HG03565 (cell line): ENCODE results near the gene SYT2.
"Not testable (repeated sequence)": the region's sequence is repeated elsewhere in the genome, so short reads cannot be mapped to it uniquely, and the experiment has no call there.

Experiments
- ATAC-seq: cut with Tn5 transposase; IDR thresholded peaks from one replicate; pipeline ENCODE4 v1.9.1; 2021; ENCODE audit warnings: mild to moderate bottlenecking, moderate library complexity; ENCODE audit not compliant: unreplicated experiment

Gene SYT2

DNA sequence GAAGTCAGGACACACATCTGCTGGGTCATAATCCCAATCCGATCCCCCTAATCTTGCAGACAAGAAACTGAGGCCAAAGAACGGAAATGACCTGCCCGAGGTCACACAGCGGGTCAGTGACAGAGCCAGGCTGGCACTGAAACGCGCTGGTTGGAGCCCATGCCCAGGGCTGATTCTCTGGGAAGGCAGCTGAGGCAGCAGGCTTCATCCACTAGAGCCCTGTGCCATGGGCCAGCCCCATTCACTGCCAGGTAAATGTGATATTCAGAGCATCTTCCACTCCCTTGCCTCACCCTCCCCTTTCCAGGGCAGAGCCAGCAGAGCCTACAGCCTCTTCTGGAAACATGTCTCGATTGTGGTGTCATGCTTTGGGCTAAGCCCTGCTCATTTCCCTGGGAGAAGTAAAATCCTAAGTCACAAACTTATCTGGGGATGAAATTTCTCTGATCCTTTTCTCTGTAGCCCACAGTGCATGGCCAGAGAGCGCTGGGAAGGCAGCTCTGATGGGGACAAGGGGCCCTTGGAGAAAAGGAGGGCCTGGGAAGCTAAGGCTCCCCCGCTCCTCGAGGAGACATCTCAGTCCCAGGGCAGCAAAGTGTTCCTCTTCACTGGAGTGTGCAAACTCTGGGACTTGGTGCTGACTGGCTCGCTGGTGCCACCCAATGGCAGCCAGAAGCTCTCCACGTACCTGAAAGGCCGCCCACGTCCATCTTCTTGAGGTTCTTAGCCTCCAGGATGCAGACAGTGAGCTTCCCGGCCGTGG, 110.4 kb downstream of the SYT2 start:
- ATAC-seq = no peak

DNA sequence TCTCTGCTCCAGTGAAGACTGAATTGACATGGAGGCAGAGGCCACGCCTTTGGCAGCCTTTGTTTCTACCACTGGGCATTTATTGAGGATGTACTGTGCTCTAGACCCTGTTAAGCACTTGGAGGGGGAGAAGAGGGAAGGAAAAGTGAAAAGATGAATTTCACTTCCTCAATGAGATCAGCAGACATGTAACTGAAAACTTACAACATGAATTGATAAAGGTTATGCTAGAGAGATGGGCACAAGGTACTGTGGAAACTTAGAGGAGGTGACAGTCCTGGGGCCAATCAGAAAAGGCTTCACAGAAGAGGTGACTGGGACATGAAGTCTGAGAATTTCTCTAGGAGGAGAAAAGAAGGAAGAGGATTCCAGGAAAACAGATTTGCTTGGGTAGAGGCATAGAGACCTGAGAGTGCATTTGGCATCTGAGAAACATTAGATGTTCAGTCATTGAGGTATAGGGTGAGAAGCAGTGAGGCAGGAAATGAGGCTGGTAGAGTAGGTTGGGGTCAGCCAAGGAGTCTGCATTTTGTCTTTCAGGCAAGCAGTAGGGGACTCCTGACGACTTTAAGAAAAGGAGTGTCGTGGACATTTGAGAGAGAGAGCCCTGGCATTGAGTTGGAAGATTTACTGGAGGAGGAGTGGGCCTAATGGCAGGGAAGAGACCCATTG, 113.0 kb downstream of the SYT2 start:
- ATAC-seq = no peak

DNA sequence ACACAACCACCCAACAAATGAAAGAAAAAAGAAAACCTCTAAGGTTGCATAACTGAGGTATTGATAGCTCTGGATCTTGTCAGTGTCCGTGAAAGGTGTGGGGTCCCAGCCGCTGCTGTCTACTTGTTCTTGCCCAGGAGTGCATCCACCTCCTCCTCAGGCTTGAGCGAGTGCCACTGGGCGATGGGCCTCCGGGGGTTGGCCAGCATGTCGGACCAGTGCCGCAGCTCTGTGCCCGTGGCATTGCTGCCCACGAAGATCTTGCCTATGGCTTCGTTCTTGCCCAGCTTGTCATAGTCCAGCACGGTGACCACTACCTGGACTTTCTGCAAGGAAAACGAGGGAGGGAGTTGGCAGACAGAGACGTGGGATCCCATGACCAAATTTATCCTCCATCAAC, 113.6 kb downstream of the SYT2 start:
- ATAC-seq = no peak

DNA sequence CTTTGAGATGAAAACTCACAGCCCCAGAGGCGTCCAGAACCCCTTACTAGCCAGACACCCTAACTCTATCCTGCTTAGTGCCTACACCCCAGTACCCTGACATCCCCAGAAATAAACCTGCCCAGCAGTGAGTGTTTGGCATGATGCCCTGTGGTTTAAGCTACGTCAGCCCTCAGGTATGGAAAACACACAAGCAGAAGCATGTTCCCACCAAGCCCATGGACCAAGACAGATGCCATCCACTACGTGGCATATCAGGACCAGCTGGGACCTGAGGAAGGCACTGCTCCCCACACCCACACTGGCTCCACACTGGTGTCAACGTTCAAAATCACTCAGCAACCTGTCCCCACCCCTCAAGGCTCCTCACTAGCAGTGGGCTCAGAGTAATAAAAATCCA, 116.4 kb downstream of the SYT2 start:
- no peak for ATAC-seq

DNA sequence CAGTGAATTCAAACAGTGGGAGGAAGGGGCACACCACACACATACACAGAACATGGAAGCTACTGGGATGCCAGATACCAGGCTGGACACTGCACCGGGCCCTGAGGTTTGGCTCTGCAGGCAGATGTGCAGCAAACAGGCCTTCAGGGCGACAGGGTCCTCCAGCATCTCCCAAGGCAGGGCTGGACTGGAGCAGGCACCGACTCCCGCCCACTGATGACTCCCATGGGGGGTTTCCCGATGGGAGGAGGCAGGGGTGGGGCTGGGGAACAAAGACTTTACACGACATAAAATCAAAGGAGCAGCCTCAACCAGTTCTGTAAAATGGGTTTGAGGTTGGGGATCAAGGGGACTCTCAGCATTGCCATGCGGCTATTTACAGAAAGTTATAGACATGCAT, 118.1 kb downstream of the SYT2 start:
- ATAC-seq = no peak

DNA sequence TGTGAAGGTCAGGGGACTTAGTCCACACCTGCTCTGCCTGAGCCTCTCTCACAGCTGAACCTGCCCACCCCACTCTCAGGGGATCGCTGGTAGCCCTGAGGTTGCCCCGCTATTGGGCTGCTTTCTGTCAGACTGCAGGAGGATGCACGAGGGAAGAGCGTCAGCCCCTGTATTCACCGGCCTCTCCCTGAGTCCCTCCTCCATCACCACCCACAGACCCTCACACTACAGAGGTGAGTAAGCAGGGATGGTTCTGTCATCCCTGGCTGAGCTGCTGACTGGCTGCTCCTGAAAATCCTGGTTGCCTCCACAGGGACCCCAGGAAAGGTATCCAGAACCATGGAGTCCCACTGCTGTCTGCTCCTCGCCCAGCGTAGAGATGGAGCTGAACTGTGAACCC, 118.7 kb downstream of the SYT2 start:
- no peak for ATAC-seq

DNA sequence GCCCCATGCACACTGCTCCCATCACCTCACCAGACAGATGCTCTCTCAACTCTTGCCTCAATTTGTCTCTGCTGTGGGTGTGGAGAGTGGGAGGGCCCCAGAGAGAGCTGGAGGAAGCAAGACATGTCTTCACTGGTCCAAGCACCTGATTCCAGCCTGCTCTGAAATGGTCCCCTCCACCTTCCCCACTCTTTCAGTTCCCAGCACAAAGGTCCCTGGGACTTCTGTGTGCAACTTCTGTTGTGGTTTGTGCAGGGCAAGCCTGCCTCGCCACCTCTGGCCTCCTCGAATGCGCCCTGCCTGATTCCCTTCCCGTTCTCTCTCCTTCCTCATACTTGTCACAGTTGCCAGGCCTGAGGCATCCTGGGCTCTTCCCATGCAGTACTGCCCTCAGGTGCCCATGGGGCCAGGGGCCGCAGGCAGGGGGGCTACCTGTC, 119.3 kb downstream of the SYT2 start:
- no peak for ATAC-seq

DNA sequence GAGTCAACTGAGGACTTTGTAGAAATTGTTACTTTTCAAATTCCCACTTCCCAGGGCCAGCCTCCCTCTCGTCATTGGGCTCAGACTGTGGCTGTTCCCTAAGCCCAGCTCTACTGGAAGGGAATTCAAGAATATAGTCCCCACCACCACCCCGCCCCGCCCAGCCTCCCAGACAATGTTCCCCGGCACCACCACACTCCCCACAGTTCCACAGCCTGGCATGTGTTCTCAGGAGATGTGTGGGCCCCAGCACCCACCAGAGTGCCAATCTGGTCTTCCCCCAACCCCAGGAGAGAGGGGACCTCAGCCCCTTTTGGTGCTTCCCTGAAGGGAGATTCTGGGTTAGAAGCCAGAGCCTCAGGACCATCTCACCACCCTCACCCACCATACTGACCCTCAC, 120.1 kb downstream of the SYT2 start:
- ATAC-seq = no peak

DNA sequence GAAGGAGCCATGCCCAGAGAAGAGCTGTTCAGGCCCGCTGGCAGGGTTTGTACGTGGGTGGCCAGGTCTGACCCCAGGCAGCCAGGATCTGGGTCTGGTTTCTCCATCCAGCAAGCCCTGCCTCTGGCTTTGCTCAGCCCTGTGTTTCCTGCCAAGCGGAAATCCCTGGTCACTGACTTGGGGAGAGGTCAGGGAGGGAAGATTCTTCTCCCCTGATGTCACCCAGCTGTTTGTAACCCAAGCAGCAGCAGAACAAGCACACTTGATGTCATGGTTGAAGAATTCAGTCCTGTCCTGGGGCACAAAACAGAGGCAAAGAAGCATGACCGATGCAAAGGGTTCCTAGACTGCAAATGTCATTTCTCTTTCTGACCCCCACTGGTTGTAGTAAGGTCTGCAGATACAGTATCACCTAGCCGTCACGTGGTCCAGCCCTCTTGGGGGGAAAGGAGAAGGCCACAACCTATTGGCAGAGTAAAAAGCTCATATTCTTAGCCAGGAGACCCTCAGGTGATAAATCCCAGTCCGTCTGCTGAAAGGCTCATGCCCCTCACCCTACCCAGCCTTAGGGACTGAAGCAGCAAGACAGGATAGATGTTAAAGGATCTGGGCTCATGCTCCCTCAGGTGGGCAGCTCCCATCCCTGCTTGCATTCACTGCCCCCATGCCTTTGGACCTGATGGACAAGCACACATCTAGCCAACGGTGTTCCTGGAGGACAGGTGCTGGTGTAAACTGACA, 120.9 kb downstream of the SYT2 start:
- no peak for ATAC-seq

DNA sequence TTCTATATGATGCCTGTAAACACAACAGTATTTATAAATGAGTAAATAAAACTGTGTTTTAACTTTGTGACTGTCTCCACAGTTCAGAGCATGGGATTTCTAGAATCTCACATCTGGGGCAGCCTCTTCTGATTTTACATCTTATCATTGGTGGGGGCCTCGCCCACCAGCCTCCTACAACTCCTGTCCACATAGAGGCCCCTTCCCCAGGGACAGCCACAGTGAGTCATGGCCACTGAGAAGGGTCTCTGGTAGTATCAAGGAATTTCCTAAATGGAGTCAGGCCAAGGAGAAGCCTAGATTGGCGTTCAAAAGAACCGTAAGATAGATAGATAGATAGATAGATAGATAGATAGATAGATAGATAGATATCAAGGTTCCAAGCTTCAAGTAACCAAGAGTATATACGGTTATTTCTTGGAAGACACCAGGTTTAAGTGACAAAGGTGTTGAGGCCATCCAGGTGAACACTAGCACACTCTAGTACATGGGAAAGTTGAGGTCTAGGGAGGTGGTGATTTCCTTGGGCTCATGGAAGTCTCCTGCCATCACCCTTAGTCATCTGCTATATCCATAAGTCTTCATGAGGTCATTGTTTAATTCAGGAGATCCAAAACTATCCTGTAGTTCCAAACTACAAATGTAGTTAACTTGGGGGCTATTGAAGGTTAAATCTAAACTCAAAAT, 121.6 kb downstream of the SYT2 start:
- no peak for ATAC-seq

DNA sequence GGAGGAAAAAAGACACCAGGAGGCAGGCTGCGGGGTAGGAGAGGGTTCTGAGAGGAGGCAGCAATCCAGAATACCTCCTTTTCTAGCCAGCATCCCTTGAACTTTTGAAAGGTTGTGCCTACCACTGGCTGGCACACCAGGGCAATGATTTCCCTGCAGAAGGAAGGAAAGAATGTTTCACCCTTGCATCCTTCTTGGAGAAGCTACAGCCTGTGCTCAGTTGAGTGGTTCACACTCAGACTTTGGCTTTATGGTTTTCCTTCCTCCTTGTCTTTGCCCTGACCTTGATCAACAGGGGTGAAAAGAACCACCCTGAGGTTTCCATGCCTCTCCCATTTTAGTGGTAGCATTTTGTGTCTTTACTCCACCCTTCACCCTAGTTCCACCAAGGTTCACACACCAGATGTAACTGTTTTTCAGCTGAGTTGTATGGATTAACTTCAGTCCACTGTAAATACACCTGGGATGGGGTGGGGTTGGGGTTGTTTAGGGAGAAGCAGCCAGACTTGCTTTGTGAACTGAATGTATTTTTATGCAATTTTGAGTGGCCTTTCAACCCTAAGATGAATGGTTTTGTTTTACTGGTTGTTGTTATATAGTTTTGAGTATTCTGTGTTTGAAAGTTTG, 122.3 kb downstream of the SYT2 start:
- ATAC-seq = no peak

DNA sequence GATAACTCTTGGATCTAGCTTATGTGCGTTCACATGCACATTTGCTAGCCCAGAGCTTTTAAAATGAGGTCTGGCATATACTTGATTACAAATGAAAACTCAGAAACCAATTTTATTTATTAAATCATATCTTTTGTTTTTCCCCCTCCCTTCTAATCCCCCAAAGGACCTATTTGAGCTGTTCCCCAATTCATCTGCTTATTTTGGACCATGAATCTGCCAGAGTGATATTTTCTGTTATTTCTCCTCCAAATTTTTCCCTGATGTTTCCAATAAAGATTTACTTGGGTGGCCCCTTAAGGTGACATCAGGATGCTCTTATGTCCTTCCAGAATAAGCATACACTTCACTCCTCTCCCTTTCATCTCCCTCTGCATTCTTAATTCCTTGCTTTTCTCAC, 123.4 kb downstream of the SYT2 start:
- ATAC-seq = no peak

DNA sequence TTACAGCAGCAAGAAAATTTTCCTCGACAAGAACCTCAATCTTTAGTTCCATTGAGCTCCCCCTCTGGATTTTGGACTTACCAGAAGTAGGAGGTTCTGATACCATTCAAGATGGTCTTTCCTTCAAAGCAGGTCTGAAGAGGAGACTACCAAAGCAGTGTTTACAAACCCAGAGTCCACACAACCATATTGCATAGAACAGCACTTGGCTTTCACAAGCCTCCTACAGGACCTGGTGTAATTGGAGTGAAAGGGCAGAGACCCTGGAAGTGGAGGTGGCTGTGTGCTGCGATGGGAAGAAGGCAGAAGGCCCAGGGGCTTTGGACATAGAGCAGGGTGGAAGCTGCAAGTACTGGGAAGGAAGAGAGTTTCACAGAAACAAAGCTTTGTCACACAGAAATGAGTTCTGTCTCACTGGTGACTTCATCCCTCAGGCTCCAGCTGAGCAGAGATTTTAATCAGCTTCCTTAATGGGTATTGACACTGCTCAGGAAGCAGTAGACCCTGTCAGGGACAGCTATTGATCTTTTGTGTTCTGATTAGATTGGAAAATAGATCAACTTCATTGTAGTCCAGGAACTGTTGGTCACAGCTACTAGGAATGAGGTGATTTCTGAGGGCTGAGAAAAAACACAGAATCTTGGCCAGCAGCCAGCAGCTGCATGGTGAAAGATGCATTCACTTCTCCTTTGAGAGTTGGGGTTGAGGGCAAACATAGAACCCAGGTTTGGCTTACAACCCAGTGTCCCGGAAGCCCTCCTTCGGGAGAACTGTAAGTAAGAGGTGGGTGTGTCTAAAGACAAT, 124.0 kb downstream of the SYT2 start:
- ATAC-seq = no peak

DNA sequence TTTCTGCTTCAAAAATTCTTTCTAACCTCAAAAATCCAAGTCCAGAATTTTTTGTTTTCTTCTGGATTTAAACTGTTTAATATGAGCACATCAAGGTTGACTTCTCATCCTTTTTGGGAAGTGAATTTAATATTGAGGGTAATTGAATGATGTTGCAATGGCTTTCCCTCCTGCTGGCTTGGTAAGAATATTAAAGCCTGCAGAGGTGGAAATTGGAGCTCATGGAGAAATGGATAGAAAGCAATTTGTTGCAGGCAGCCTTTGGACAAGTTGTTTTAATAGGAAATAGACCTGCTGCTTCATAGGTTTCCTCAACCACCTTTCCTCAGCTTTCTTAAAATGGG, 124.7 kb downstream of the SYT2 start:
- no peak for ATAC-seq

DNA sequence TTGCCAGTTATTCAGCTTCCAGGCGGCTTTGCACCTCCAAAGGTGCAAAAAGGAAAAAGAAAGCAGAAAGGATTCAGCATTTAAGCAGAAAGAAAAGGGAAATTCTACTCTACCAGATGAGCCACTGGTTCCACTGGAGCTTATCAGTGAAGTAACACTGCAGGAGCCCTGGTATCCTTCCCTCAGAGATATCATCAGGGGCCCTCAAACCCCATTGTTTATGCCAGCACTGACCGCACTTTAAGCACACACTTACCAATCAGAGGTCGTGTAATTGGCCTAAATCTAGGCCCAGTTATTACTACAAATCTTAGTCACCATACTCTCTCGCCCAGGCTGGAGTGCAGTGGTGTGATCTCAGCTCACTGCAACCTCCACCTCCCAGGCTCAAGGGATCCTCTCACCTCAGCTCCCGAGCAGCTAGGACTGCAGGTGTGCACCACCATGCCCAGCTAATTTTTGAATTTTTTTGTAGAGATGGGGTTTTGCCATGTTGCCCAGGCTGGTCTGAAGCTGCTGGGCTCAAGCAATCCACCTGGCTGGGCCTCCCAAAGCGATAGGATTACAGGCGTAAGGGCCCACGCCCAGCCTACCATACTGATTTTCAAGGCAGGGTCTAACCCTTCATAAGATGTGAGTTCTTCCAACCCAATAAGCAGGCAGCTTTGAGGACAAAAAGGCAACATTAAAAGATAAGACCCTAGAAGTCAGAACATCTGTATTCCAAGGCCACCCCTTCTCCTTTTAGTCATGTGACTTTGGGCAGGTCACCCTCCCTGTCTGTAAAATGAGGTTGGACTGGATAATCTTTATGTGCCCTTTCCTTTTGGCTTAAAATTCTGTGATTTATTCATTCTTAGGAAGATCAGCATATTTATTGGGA, 125.3 kb downstream of the SYT2 start:
- no peak for ATAC-seq

DNA sequence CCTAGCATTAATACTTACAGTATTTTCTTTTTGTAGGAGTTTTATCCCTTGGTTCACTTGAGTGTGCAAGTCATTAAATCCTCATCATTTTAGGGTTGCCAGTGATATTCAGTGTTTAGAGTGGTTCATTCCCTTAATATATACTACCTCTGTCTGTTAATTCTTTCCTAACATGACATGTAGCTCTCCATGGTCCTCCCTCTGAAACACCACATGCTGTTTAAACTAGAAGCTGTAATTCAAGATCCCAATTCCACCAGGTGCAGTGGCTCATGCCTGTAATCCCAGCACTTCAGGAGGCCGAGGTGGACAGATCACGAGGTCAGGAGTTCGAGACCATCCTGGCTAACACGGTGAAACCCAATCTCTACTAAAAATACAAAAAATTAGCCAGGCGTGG, 127.9 kb downstream of the SYT2 start:
- not testable (repeated sequence) for ATAC-seq

DNA sequence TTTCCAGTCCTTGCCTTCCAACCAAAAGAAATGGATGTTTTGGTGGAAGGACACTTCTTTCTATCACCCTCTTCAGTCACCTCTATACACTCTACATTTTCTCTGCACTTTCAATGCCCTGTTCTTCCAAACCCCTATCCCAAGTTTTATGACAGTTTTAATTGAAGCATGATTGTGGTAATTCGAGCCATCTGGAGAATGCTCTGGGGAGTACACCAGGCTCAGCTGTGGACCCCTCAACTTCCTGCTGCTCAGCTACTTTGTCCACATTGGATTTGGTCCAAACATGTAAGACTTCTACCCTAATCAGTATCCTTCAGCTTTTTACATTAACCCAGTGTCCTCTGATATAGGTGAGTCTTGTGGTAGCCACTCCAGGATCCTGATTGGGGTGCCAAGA, 129.6 kb downstream of the SYT2 start:
- ATAC-seq = no peak

DNA sequence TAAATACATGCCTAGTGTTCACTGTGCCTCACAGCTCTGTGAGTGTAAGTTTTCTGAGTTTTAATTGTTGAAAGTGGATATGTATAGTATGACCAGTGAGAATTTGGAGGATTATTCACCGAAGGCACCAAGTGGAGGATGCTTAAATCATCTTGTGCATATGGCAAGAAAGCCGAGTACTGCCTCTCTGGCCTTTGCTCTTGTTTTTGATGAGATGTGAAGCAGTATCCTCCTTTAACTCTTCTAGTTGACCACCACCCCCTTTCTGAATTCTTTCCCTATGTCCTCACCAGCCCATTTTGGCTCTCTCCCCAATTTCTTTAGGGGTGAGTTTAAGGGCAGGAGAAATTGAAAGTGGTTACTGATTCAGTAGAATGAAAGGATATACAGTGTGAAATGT, 130.4 kb downstream of the SYT2 start:
- no peak for ATAC-seq

DNA sequence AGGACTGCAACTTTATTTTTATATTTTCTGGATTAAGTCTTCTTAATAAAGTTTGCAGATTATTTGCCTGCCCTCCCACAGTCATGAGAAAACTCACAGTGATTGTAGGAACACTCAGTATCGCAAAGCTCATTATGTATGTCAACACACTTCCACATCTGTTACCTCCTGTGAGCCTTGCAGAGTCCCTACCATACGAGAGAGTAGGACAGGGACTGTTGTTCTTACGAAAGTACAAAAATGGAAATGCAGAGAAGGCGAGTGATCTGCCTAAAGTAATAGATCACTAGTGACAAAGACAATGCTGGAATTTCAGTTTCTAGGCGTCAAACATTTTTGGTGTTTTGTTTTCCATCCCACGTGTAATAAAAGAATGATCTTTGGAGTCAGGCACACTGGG, 131.7 kb downstream of the SYT2 start:
- ATAC-seq = no peak
